ENCODE results near the gene SART1. TPM values are rescaled to one million over a fixed set of nuclear protein-coding genes. Genes with fewer than 3 reads are reported as not detected.

SART1 gene
- 33.4 and 37.7 TPM in 2 replicates for total RNA-seq

GRCh38 chr11:65961267-65962140 lies at the start of gene SART1:
Gene SART1 (plus strand): TSS chr11:65961734. CDS start chr11:65961781, 47 bp downstream.

GRCh38 chr11:65918211-65919140 lies 43.1 kb upstream of the SART1 start, which contains the start of gene C11orf68:
Gene C11orf68 (minus strand): TSS chr11:65919062. CDS start chr11:65919031, 31 bp downstream.

GRCh38 chr11:65919141-65919572 lies 42.4 kb upstream of the SART1 start, which contains the start of gene DRAP1:
Gene DRAP1 (plus strand): TSS chr11:65919426. CDS start chr11:65919502, 76 bp downstream.

GRCh38 chr11:65945430-65945911 lies 16.1 kb upstream of the SART1 start, which contains the start of gene TSGA10IP:
Gene TSGA10IP (plus strand): TSS chr11:65945480. CDS start chr11:65945676, 196 bp downstream.

GRCh38 chr11:66001942-66002647 lies 40.6 kb downstream of the SART1 start, which contains the start of the genes BANF1 and EIF1AD:
Gene BANF1 (plus strand): TSS chr11:66002503. CDS start chr11:66003251, 748 bp downstream.
Gene EIF1AD (minus strand): TSS chr11:66002157. CDS start chr11:66000389, 1,768 bp downstream.

GRCh38 chr11:66011785-66012303 lies 50.3 kb downstream of the SART1 start, which contains the start of gene CST6:
Gene CST6 (plus strand): TSS chr11:66012008. CDS start chr11:66012045, 37 bp downstream.

GRCh38 chr11:66026017-66026529 lies 64.5 kb downstream of the SART1 start, which contains the start of gene CATSPER1:
Gene CATSPER1 (minus strand): TSS chr11:66026479. CDS start chr11:66026379, 100 bp downstream.

Other genes starting within 250 kb of the SART1 start
- 53.2 and 67.1 TPM in 2 replicates for gene KAT5, start 249.5 kb upstream of the SART1 start, total RNA-seq
- gene RNASEH2C, start 240.9 kb upstream of the SART1 start, total RNA-seq: 24.7 and 37.1 TPM in 2 replicates
- 17.0 and 20.0 TPM in 2 replicates for gene AP5B1, start 180.8 kb upstream of the SART1 start, total RNA-seq
- gene OVOL1, start 174.7 kb upstream of the SART1 start, total RNA-seq: 1.3 and 2.0 TPM in 2 replicates
- gene SNX32, start 127.8 kb upstream of the SART1 start, total RNA-seq: 1.1 and 5.5 TPM in 2 replicates
- 397 and 949 TPM in 2 replicates for gene CFL1, start 103.6 kb upstream of the SART1 start, total RNA-seq
- 42.0 and 54.2 TPM in 2 replicates for gene MUS81, start 101.3 kb upstream of the SART1 start, total RNA-seq
- gene EFEMP2, start 88.9 kb upstream of the SART1 start, total RNA-seq: 39.4 and 68.7 TPM in 2 replicates
- gene CTSW, start 81.9 kb upstream of the SART1 start, total RNA-seq: 0.79 TPM in 1 of 2 replicates, not detected in the other
- 110 and 165 TPM in 2 replicates for gene FIBP, start 73.3 kb upstream of the SART1 start, total RNA-seq
- 23.2 and 30.0 TPM in 2 replicates for gene CCDC85B, start 71.1 kb upstream of the SART1 start, total RNA-seq
- gene FOSL1, start 61.3 kb upstream of the SART1 start, total RNA-seq: 1.1 and 1.2 TPM in 2 replicates
- gene C11orf68, start 42.7 kb upstream of the SART1 start, total RNA-seq: 24.3 and 35.7 TPM in 2 replicates
- gene DRAP1, start 42.3 kb upstream of the SART1 start, total RNA-seq: 63.6 and 81.4 TPM in 2 replicates
- not detected in 2 replicates for gene TSGA10IP, start 16.3 kb upstream of the SART1 start, total RNA-seq
- gene EIF1AD, start 40.4 kb downstream of the SART1 start, total RNA-seq: 29.8 and 40.0 TPM in 2 replicates
- gene BANF1, start 40.8 kb downstream of the SART1 start, total RNA-seq: 23.2 and 37.5 TPM in 2 replicates
- 39.3 and 66.6 TPM in 2 replicates for gene CST6, start 50.3 kb downstream of the SART1 start, total RNA-seq
- under 0.01 and 0.54 TPM in 2 replicates for gene CATSPER1, start 64.7 kb downstream of the SART1 start, total RNA-seq
- not detected in 2 replicates for gene GAL3ST3, start 87.4 kb downstream of the SART1 start, total RNA-seq
- 138 and 219 TPM in 2 replicates for gene SF3B2, start 90.6 kb downstream of the SART1 start, total RNA-seq
- 40.8 and 50.6 TPM in 2 replicates for gene PACS1, start 108.5 kb downstream of the SART1 start, total RNA-seq

All from placental epithelial cell (primary cell).